Caki2 (cell line): ENCODE results near the gene ACACA. TPM values are rescaled to one million over a fixed set of nuclear protein-coding genes. Genes with fewer than 3 reads are reported as not detected.

Experiments
- DNase-seq: peaks from one replicate; pipeline ENCODE4 v3.0.0-alpha.2; 2015; ENCODE audit warnings: low read depth
- in situ Hi-C: cut with HindIII; loops from 2 replicates; pipeline ENCODE4 v1.10.0; 2016; ENCODE audit warnings: low sequenced_read_pairs, low pct_unique_long_range_greater_than_20kb, mixed read lengths
- total RNA-seq: library from RNA; depleted of rRNA; stranded (reverse); fragments of >200 nt; shearing (Covaris generic); gene quantifications from 2 replicates; pipeline ENCODE4 v1.2.3, GENCODE V29; 2014; ENCODE audit warnings: low replicate concordance

Gene ACACA
- total RNA-seq, 1 experiment from 2014 or later = 30.8 TPM

- in situ Hi-C loops = no loop called here
- DNase-seq = no peak
Observed at GRCh38 chr17:37103231-37103630, 303.4 kb downstream of the ACACA start.

GRCh38 chr17:37101306-37101705 is 305.3 kb downstream of the ACACA start:
- no peak for DNase-seq
- in situ Hi-C loops = no loop called here

GRCh38 chr17:37100231-37100630 is 306.4 kb downstream of the ACACA start:
- in situ Hi-C loops = no loop called here
- no peak for DNase-seq

GRCh38 chr17:37098910-37099664 is 307.5 kb downstream of the ACACA start:
- DNase-seq = no peak
- in situ Hi-C loops = no loop called here

- in situ Hi-C loops = no loop called here
- no peak for DNase-seq
Observed at GRCh38 chr17:37098152-37098551, 308.5 kb downstream of the ACACA start.

- in situ Hi-C loops = no loop called here
Observed at GRCh38 chr17:37097154-37097553, 309.5 kb downstream of the ACACA start.

GRCh38 chr17:37096071-37096470 is 310.6 kb downstream of the ACACA start:
- in situ Hi-C loops = no loop called here
- DNase-seq = no peak

More at GRCh38 chr17:37097154-37097553, 309.5 kb downstream of the ACACA start:
- no peak for DNase-seq

- no peak for DNase-seq
- in situ Hi-C loops = no loop called here
Observed at GRCh38 chr17:37094391-37094790, 312.2 kb downstream of the ACACA start.

- in situ Hi-C loops = no loop called here
- DNase-seq = no peak
Observed at GRCh38 chr17:37092701-37093100, 313.9 kb downstream of the ACACA start.

- in situ Hi-C loops = no loop called here
- peak; percentile 83 for DNase-seq
Observed at GRCh38 chr17:37092071-37092470, 314.6 kb downstream of the ACACA start.

GRCh38 chr17:37090941-37091340 is 315.7 kb downstream of the ACACA start:
- in situ Hi-C loops = no loop called here
- no peak for DNase-seq

GRCh38 chr17:37089956-37090355 is 316.7 kb downstream of the ACACA start:
- in situ Hi-C loops = no loop called here
- DNase-seq = no peak

- DNase-seq = no peak
- in situ Hi-C loops = no loop called here
Observed at GRCh38 chr17:37088913-37089312, 317.7 kb downstream of the ACACA start.

- in situ Hi-C loops = no loop called here
- DNase-seq = no peak
Observed at GRCh38 chr17:37088459-37088858, 318.2 kb downstream of the ACACA start.

- in situ Hi-C loops = no loop called here
- DNase-seq = no peak
Observed at GRCh38 chr17:37087683-37088082, 319.0 kb downstream of the ACACA start.

- no peak for DNase-seq
- in situ Hi-C loops = no loop called here
Observed at GRCh38 chr17:37086948-37087347, 319.7 kb downstream of the ACACA start.

- in situ Hi-C loops = no loop called here
- no peak for DNase-seq
Observed at GRCh38 chr17:37086334-37086733, 320.3 kb downstream of the ACACA start.

- no peak for DNase-seq
- in situ Hi-C loops = no loop called here
Observed at GRCh38 chr17:37084372-37084771, 322.3 kb downstream of the ACACA start.

GRCh38 chr17:37083456-37083855 is 323.2 kb downstream of the ACACA start:
- no peak for DNase-seq
- in situ Hi-C loops = no loop called here

- in situ Hi-C loops = no loop called here
- DNase-seq = no peak
Observed at GRCh38 chr17:37082985-37083384, 323.7 kb downstream of the ACACA start.
